CD8-positive, alpha-beta memory T cell (primary cell): ENCODE results near the gene RPS21. TPM values are rescaled to one million over a fixed set of nuclear protein-coding genes. Genes with fewer than 3 reads are reported as not detected.

Experiments used
- CTCF ChIA-PET: fragments of 350-600 bp; sonication (Branson Sonifier 250); formaldehyde crosslinking; loops from one replicate; lab custom pipeline; 2021; ENCODE audit warnings: antibody characterized with exemption; lab: Charles Lee
- POLR2A ChIA-PET: fragments of 350-600 bp; sonication (Branson Sonifier 250); formaldehyde crosslinking; loops from one replicate; lab custom pipeline; 2021; ENCODE audit warnings: antibody characterized with exemption; lab: Charles Lee
- DNase-seq, 5 donors: peaks; one replicate each; pipeline versions ENCODE4 v3.0.0 to v3.0.0-alpha.2; 2020 to 2022; ENCODE audit warnings: mixed read lengths in 1 of 5
- H3K27ac ChIP-seq: one replicate; pipeline ENCODE4 v1.7.0; 2013; ENCODE audit warnings: low read depth, mild to moderate bottlenecking, low read length, moderate library complexity
- H3K27me3 ChIP-seq: 2 replicates; pipeline ENCODE4 v1.7.0; 2013; ENCODE audit warnings: low read length, mild to moderate bottlenecking; ENCODE audit not compliant: insufficient read depth, poor library complexity, severe bottlenecking
- H3K36me3 ChIP-seq: 2 replicates; pipeline ENCODE4 v1.7.0; 2013; ENCODE audit warnings: mild to moderate bottlenecking, low read length, moderate library complexity; ENCODE audit not compliant: insufficient read depth
- H3K4me1 ChIP-seq: 2 replicates; pipeline ENCODE4 v1.7.0; 2013; ENCODE audit warnings: mild to moderate bottlenecking, low read length, moderate library complexity; ENCODE audit not compliant: insufficient read depth
- H3K4me3 ChIP-seq: 2 replicates; pipeline ENCODE4 v1.7.0; 2013; ENCODE audit warnings: mild to moderate bottlenecking, low read length
- H3K9me3 ChIP-seq: 2 replicates; pipeline ENCODE4 v1.7.0; 2013; ENCODE audit warnings: mild to moderate bottlenecking, low read length
- H3K27ac Mint-ChIP-seq, 8 donors: one replicate each; pipeline ENCODE4 v1.8.0; 2020 to 2021; ENCODE audit warnings: mixed read lengths in 8 of 8, mild to moderate bottlenecking in 6 of 8, inconsistent platforms in 3 of 8, moderate library complexity in 3 of 8
- H3K27me3 Mint-ChIP-seq, 2 donors: one replicate each; pipeline ENCODE4 v1.8.0; 2020 to 2021; ENCODE audit warnings: mixed read lengths in 2 of 2, mild to moderate bottlenecking in 1 of 2, moderate library complexity in 1 of 2
- H3K36me3 Mint-ChIP-seq, 3 donors: one replicate each; pipeline ENCODE4 v1.8.0; 2020 to 2021; ENCODE audit warnings: mixed read lengths in 3 of 3, inconsistent platforms in 1 of 3, mild to moderate bottlenecking in 1 of 3
- H3K4me1 Mint-ChIP-seq, 3 donors: one replicate each; pipeline ENCODE4 v1.8.0; 2020 to 2021; ENCODE audit warnings: mixed read lengths in 3 of 3, inconsistent platforms in 1 of 3, mild to moderate bottlenecking in 1 of 3
- H3K4me3 Mint-ChIP-seq, 7 donors: one replicate each; pipeline ENCODE4 v1.8.0; 2020 to 2021; ENCODE audit warnings: mixed read lengths in 7 of 7, mild to moderate bottlenecking in 6 of 7, moderate library complexity in 4 of 7, inconsistent platforms in 2 of 7
- H3K9me3 Mint-ChIP-seq, 5 donors: one replicate each; pipeline ENCODE4 v1.8.0; 2020 to 2022; ENCODE audit warnings: mixed read lengths in 5 of 5, mild to moderate bottlenecking in 3 of 5, moderate library complexity in 2 of 5, inconsistent platforms in 1 of 5
- polyA plus RNA-seq: library from polyadenylated mRNA; unstranded; fragments of 300-500 nt; fragmentation: Illumina TruSeq; gene quantifications from one replicate; pipeline ENCODE4 v1.2.3, GENCODE V29; 2021
- total RNA-seq, 2 experiments: library from RNA; stranded (reverse); gene quantifications; one replicate each; pipeline ENCODE4 v1.2.3, GENCODE V29; 2021

RPS21 gene
- total and polyA plus RNA-seq, 3 experiments from 2014 or later: 2,034 to 2,161 (median 2,072) TPM

DNA sequence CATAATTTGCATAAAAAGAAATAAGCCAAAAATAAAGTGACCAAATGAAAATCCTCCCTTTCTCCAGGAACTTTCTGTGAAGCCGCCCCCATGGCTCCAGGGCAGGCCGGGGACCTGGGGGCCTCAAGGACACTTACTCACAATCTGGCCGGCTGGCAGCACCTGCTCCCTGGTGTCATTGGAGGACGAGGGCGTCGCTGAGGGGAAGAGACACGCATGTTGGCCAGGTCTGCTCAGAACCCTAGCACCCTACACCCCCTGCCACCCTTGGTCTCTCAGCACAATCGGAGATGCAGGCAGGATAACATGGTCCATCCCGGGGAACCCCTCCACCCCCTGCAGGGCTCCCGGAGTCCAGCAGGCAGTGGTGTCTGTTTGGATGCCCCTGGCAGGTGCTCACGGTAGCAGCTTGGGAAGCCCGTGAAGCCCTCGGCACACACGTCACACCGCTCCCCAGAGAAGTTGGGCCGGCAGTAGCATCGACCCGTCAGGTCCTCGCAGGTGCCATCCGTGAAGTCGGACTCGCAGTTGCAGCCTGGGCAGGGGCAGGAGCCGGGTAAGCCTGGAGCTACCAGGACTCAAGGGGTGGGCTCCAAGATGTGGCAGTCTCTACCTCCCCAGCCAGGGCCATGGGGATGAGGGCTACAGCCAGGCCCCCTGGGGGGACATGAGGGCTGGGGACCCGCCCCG is 41.1 kb upstream of the RPS21 start:
- no peak for DNase-seq
- Mint-ChIP-seq H3K4me3 (no peak overlapping the region), H3K4me1 (peaks cover 0 to 2% (median 0%) of the 10 kb centered on the region in 3 donors), H3K27ac (no peak overlapping the region), H3K9me3 (peaks cover 1 to 8% (median 3%) of the 10 kb centered on the region in 5 donors), H3K27me3 (peaks cover 4 to 6% of the 10 kb centered on the region in 2 donors), H3K36me3 (peaks cover 0 to 3% (median 0%) of the 10 kb centered on the region in 3 donors)
- Histone ChIP-seq H3K36me3 (no peaks in the 10 kb centered on the region), H3K4me3 (no peak overlapping the region), H3K27ac (no peak overlapping the region), H3K9me3 (no peaks in the 10 kb centered on the region), H3K4me1 (no peaks in the 10 kb centered on the region), H3K27me3 (no peaks in the 10 kb centered on the region)
- POLR2A ChIA-PET: no interaction called here
- CTCF ChIA-PET: no interaction called here

DNA sequence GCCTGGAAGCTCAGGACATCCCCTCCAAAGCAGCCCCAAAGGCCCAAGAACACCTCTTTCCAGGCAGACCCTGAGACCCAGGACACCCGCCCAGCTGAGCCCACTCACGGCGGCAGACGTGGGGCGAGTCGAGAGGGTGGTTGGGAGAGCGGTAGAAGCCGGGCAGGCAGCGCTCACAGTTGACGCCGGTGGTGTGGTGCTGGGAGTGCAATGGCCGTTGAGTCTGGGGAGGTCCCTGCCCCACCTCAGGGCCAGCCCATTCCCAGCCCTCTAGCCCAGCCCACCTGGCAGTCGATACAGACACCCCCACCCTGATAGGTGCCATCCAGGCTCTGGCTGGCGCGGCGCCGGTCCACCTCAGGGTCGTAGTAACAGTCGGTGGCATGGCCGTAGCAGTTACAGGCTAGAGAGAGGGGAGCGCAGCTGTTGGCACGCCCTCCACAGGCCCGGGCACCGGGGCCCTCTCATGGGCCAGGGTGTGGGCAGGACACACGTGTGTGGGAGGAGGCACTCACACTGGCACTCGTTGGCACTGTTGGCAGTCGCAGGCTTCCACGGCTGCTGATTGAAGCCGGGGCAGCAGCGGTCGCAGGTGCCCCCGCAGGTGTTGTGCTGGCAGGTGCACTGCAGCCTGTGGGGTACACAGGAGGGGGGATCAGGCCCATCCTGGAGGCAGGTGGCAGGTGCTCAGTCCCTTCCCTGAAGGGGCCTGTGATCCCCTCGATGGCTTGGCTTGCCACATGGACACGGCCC is 40.3 kb upstream of the RPS21 start:
- Histone ChIP-seq H3K36me3 (no peaks in the 10 kb centered on the region), H3K4me1 (no peaks in the 10 kb centered on the region), H3K27ac (no peak overlapping the region), H3K9me3 (no peaks in the 10 kb centered on the region), H3K27me3 (no peaks in the 10 kb centered on the region), H3K4me3 (no peak overlapping the region)
- H3K9me3 Mint-ChIP-seq: peaks cover 1 to 8% (median 3%) of the 10 kb centered on the region in 5 donors
- no peak overlapping the region for H3K4me3 Mint-ChIP-seq
- DNase-seq: no peak
- peaks cover 4 to 6% of the 10 kb centered on the region in 2 donors for H3K27me3 Mint-ChIP-seq
- H3K4me1 Mint-ChIP-seq: peaks cover 0 to 2% (median 0%) of the 10 kb centered on the region in 3 donors
- no peak overlapping the region for H3K27ac Mint-ChIP-seq
- POLR2A ChIA-PET: no interaction called here
- CTCF ChIA-PET: no interaction called here
- H3K36me3 Mint-ChIP-seq: peaks cover 0 to 3% (median 0%) of the 10 kb centered on the region in 3 donors

DNA sequence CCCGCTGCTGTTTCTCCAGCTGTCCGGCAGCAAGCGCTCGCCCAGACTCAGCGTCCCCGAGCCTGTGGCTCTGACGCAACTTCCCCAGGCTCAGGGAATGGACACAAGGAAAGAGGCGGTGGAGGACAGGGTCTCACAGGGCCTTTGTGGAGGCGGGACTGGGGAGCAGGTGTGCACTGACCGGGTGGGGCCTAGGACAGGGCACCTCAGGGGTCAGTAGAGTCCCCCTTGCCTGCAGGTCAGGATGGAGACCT is 39.8 kb upstream of the RPS21 start:
- no peaks in the 10 kb centered on the region for H3K36me3 ChIP-seq
- POLR2A ChIA-PET: no interaction called here
- no peaks in the 10 kb centered on the region for H3K9me3 ChIP-seq
- Mint-ChIP-seq H3K27ac (no peak overlapping the region), H3K4me1 (peaks cover 0 to 2% (median 0%) of the 10 kb centered on the region in 3 donors), H3K4me3 (no peak overlapping the region), H3K27me3 (peaks cover 0 to 4% of the 10 kb centered on the region in 2 donors), H3K36me3 (peaks cover 0 to 3% (median 0%) of the 10 kb centered on the region in 3 donors), H3K9me3 (peaks cover 1 to 8% (median 3%) of the 10 kb centered on the region in 5 donors)
- DNase-seq: no peak
- H3K4me1 ChIP-seq: no peaks in the 10 kb centered on the region
- H3K27me3 ChIP-seq: no peaks in the 10 kb centered on the region
- no peak overlapping the region for H3K4me3 ChIP-seq
- H3K27ac ChIP-seq: no peak overlapping the region
- CTCF ChIA-PET: no interaction called here

DNA sequence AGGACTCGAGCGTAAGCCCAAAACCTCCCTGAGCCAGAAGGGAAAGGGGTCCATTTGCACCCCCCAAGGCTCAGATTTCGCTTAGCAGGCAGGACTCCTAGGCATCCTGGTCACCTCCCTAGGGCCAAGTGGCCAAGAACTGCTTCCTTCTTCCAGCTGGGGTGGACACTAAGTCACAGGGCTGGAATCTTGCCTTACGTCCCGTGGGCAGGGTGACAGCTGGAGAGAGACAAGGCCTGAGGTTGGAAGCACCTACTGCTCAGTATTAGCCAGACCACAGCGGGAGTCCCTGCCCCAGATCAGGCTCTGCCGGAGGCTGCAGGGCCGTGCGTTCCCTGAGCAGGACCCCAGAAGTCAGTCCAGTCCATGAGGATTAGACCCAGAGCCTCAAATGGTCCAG is 39.5 kb upstream of the RPS21 start:
- Mint-ChIP-seq H3K36me3 (peaks cover 0 to 3% (median 0%) of the 10 kb centered on the region in 3 donors), H3K4me1 (peaks cover 0 to 2% (median 0%) of the 10 kb centered on the region in 3 donors), H3K9me3 (peaks cover 1 to 8% (median 3%) of the 10 kb centered on the region in 5 donors), H3K27ac (no peak overlapping the region), H3K4me3 (no peak overlapping the region), H3K27me3 (peaks cover 0 to 4% of the 10 kb centered on the region in 2 donors)
- CTCF ChIA-PET: no interaction called here
- no peak overlapping the region for H3K27ac ChIP-seq
- H3K27me3 ChIP-seq: no peaks in the 10 kb centered on the region
- no peaks in the 10 kb centered on the region for H3K9me3 ChIP-seq
- no peaks in the 10 kb centered on the region for H3K4me1 ChIP-seq
- no peaks in the 10 kb centered on the region for H3K36me3 ChIP-seq
- H3K4me3 ChIP-seq: no peak overlapping the region
- no peak for DNase-seq
- POLR2A ChIA-PET: no interaction called here

DNA sequence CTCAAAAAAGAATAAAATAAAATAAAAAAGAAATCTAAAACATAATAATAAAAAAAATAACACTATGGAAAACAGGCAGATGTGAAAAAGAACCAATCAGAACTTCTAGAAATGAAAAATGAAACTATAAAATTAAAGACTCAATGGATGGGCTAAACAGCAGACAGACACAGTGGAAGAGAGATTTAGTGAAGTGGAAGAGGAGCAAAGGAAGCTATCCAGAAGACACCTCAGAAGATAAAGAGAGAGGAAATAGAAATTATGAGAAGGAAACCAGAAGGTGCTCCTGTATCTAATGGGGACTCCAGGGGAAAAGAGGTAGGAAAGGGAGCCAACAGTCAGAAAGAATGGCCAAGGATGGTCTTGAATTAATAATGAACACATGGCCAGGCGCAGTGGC is 38.3 kb upstream of the RPS21 start:
- Histone ChIP-seq H3K4me1 (no peaks in the 10 kb centered on the region), H3K9me3 (no peaks in the 10 kb centered on the region), H3K27ac (no peak overlapping the region), H3K27me3 (no peaks in the 10 kb centered on the region), H3K4me3 (no peak overlapping the region), H3K36me3 (no peaks in the 10 kb centered on the region)
- Mint-ChIP-seq H3K4me1 (peaks cover 0 to 2% (median 0%) of the 10 kb centered on the region in 3 donors), H3K36me3 (peaks cover 0 to 3% (median 0%) of the 10 kb centered on the region in 3 donors), H3K9me3 (peaks cover 1 to 8% (median 3%) of the 10 kb centered on the region in 5 donors), H3K4me3 (no peak overlapping the region), H3K27me3 (no peaks in the 10 kb centered on the region), H3K27ac (peak overlapping the region in 1 of 8 donors; percentile 59)
- no peak for DNase-seq
- ChIA-PET CTCF (no interaction called here), POLR2A (no interaction called here)

DNA sequence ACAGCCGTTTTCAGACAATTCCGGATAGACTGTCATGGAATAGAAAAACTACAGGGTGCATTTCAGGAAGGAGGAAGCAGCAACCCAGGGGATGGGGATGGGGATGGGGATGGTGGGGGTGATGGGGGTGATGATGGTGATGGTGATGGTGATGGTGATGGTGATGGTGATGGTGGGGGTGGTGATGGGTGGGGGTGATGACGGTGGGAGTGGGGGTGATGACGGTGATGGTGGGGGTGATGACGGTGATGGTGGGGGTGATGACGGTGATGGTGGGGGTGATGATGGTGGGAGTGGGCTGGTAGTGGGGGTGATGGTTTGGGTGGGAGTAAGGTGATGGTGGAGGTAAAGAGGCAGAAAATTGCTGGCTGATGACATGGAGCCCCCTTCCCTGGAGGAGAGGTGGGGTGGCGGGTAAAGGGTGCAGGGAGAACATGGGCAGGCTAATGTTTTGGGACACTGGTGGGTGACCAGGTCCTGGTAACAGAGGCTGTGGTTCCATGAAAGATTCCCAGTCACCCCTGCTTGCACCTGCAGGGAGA is 37.3 kb upstream of the RPS21 start:
- ChIA-PET CTCF (no interaction called here), POLR2A (no interaction called here)
- H3K27ac Mint-ChIP-seq: no peak overlapping the region
- no peaks in the 10 kb centered on the region for H3K27me3 Mint-ChIP-seq
- no peaks in the 10 kb centered on the region for H3K36me3 ChIP-seq
- H3K9me3 ChIP-seq: no peaks in the 10 kb centered on the region
- H3K4me3 Mint-ChIP-seq: no peak overlapping the region
- no peak overlapping the region for H3K4me3 ChIP-seq
- peaks cover 1 to 8% (median 3%) of the 10 kb centered on the region in 5 donors for H3K9me3 Mint-ChIP-seq
- no peak overlapping the region for H3K27ac ChIP-seq
- no peaks in the 10 kb centered on the region for H3K27me3 ChIP-seq
- H3K4me1 Mint-ChIP-seq: peaks cover 0 to 2% (median 0%) of the 10 kb centered on the region in 3 donors
- peaks cover 0 to 3% (median 0%) of the 10 kb centered on the region in 3 donors for H3K36me3 Mint-ChIP-seq
- no peaks in the 10 kb centered on the region for H3K4me1 ChIP-seq
- no peak for DNase-seq

DNA sequence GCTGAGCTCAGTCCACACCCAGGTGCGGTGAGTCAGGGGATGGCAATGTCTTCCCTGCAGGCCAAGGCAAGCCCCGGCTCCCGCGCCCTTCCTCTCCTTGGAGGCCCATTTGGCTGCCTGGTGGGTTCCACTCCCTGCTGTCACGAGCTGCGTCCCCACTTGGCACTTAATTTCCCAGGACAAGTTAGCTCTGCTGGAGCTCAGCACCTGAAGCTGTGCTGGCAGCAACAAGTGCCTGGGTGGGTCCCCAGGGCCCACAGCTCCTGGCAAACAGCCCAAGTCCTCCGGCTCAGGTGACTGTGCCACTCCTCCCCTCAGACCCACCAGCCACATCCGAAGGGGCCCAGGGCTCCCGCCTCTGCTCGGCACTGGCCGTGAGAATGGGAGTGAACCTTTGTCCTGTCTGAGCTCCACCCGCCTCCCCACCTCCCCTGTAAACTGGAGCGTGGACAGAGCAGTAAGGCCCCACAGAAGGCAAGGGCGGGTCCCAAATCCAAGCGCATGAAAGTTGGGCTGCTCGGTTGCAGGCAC is 36.7 kb upstream of the RPS21 start:
- H3K36me3 ChIP-seq: no peaks in the 10 kb centered on the region

More for the DNA sequence above, 36.7 kb upstream of the RPS21 start:
- Mint-ChIP-seq H3K4me1 (peaks cover 0 to 2% (median 0%) of the 10 kb centered on the region in 3 donors), H3K27ac (no peak overlapping the region), H3K9me3 (peaks cover 1 to 8% (median 3%) of the 10 kb centered on the region in 5 donors), H3K4me3 (no peak overlapping the region), H3K27me3 (no peaks in the 10 kb centered on the region), H3K36me3 (peaks cover 0 to 3% (median 0%) of the 10 kb centered on the region in 3 donors)
- POLR2A ChIA-PET: no interaction called here
- H3K4me1 ChIP-seq: no peaks in the 10 kb centered on the region
- no peak overlapping the region for H3K4me3 ChIP-seq
- H3K27me3 ChIP-seq: no peaks in the 10 kb centered on the region
- H3K27ac ChIP-seq: no peak overlapping the region
- no peaks in the 10 kb centered on the region for H3K9me3 ChIP-seq
- no peak for DNase-seq
- CTCF ChIA-PET: no interaction called here
